Erythroblast (primary cell): ENCODE measurements around the gene MCM3AP.

Experiments used
- GATA1 ChIP-seq: IDR thresholded peaks from 2 replicates; pipeline ENCODE4 v1.6.1; 2011; ENCODE audit warnings: low read depth, mild to moderate bottlenecking, control low read depth, low read length, moderate library complexity
- POLR2A ChIP-seq: IDR thresholded peaks from 2 replicates; pipeline ENCODE4 v1.6.1; 2011; ENCODE audit warnings: mild to moderate bottlenecking, low read length

DNA sequence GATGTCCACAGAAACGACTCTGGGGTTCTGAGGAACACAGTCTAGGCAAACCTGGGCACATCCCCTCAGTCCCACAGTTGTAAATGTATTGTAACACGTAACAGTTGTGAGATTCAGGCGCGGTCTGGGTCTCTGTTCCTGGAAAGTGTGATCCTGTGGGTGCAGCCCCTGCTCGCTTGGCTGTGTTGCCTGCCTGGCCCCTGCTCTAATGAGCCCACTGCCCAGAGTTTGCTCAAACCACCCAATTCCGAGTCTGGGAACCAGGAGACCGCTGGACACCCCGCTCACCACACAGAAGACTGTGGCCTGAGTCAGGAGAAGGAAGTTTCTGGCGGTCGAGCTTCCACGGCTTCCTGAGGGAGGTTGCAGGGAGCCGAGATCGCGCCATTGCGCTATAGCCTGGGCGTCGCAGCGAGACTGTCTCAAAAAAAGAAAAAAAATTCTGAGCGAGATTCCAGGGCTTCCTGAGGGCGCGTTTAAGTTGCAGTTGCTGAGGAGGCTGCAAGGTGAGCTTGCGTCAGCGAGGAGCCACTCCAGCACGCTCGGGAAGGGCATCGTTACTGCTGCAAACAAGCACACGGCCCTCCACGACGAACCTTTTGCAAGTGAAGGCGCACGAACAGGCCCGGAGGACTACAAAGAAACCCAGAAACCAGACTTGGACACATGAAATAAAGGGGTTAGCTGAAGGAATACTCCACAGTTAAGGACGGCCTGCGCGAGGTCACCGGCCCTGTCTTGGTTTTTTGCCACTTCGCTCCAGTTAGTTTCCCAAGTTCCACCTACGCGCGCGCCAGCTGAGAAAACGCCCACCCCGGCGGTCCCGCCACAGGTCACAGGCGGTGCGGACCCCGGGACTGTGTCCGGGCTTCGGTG is 37.2 kb upstream of the MCM3AP start:
- TF ChIP-seq POLR2A (no peak), GATA1 (no peak)
